ENCODE data around the gene NFIL3. TPM values are rescaled to one million over a fixed set of nuclear protein-coding genes. Genes with fewer than 3 reads are reported as not detected.

NFIL3 gene
- total RNA-seq, 1 donor from 2014 or later: 9.6 TPM

GRCh38 chr9:91422758-91423711, 597 bp downstream of the NFIL3 start:
- TF ChIP-seq, protein P1, sequence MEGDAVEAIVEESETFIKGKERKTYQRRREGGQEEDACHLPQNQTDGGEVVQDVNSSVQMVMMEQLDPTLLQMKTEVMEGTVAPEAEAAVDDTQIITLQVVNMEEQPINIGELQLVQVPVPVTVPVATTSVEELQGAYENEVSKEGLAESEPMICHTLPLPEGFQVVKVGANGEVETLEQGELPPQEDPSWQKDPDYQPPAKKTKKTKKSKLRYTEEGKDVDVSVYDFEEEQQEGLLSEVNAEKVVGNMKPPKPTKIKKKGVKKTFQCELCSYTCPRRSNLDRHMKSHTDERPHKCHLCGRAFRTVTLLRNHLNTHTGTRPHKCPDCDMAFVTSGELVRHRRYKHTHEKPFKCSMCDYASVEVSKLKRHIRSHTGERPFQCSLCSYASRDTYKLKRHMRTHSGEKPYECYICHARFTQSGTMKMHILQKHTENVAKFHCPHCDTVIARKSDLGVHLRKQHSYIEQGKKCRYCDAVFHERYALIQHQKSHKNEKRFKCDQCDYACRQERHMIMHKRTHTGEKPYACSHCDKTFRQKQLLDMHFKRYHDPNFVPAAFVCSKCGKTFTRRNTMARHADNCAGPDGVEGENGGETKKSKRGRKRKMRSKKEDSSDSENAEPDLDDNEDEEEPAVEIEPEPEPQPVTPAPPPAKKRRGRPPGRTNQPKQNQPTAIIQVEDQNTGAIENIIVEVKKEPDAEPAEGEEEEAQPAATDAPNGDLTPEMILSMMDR (IDR thresholded peaks at IDR 0.05; ENCODE audit: unreplicated experiment): no peak
- DNase-seq (ENCODE audit: low spot score): peak; percentile 59
- H3K27ac Mint-ChIP-seq (ENCODE audit: unreplicated experiment): peak overlapping the region; percentile 85
- peaks cover 9% of the 10 kb centered on the region for H3K36me3 Mint-ChIP-seq (ENCODE audit: low read depth, unreplicated experiment)
- peaks cover 22% of the 10 kb centered on the region for H3K4me1 Mint-ChIP-seq (ENCODE audit: unreplicated experiment)
- H3K9me3 Mint-ChIP-seq (ENCODE audit: unreplicated experiment): no peaks in the 10 kb centered on the region
- H3K27me3 Mint-ChIP-seq (ENCODE audit: unreplicated experiment): peaks cover 15% of the 10 kb centered on the region
- peak overlapping the region; percentile 98 for H3K4me3 Mint-ChIP-seq (ENCODE audit: unreplicated experiment)

- Mint-ChIP-seq H3K27me3 (ENCODE audit: unreplicated experiment) (peaks cover 15% of the 10 kb centered on the region), H3K4me1 (ENCODE audit: unreplicated experiment) (peaks cover 22% of the 10 kb centered on the region), H3K27ac (ENCODE audit: unreplicated experiment) (peak overlapping the region; percentile 38), H3K9me3 (ENCODE audit: unreplicated experiment) (no peaks in the 10 kb centered on the region), H3K36me3 (ENCODE audit: low read depth, unreplicated experiment) (peaks cover 9% of the 10 kb centered on the region), H3K4me3 (ENCODE audit: unreplicated experiment) (peak overlapping the region; percentile 98)
- DNase-seq (ENCODE audit: low spot score): no peak
- TF ChIP-seq, protein P1 (IDR thresholded peaks at IDR 0.05; ENCODE audit: unreplicated experiment): no peak
These were observed 1.5 kb downstream of the NFIL3 start for GRCh38 chr9:91421971-91422757.

GRCh38 chr9:91421128-91421765, 2.4 kb downstream of the NFIL3 start:
- Mint-ChIP-seq H3K4me3 (ENCODE audit: unreplicated experiment) (peak overlapping the region; percentile 88), H3K9me3 (ENCODE audit: unreplicated experiment) (no peaks in the 10 kb centered on the region), H3K36me3 (ENCODE audit: low read depth, unreplicated experiment) (peaks cover 9% of the 10 kb centered on the region), H3K27ac (ENCODE audit: unreplicated experiment) (no peak overlapping the region), H3K27me3 (ENCODE audit: unreplicated experiment) (peaks cover 15% of the 10 kb centered on the region), H3K4me1 (ENCODE audit: unreplicated experiment) (peaks cover 22% of the 10 kb centered on the region)
- TF ChIP-seq, protein P1 (IDR thresholded peaks at IDR 0.05; ENCODE audit: unreplicated experiment): no peak
- peak; percentile 67 for DNase-seq (ENCODE audit: low spot score)

GRCh38 chr9:91420501-91421127, 3.0 kb downstream of the NFIL3 start:
- peaks cover 15% of the 10 kb centered on the region for H3K27me3 Mint-ChIP-seq (ENCODE audit: unreplicated experiment)
- TF ChIP-seq, protein P1 (IDR thresholded peaks at IDR 0.05; ENCODE audit: unreplicated experiment): no peak
- no peak for DNase-seq (ENCODE audit: low spot score)
- peak overlapping the region; percentile 82 for H3K4me3 Mint-ChIP-seq (ENCODE audit: unreplicated experiment)
- H3K27ac Mint-ChIP-seq (ENCODE audit: unreplicated experiment): no peak overlapping the region
- H3K4me1 Mint-ChIP-seq (ENCODE audit: unreplicated experiment): peaks cover 22% of the 10 kb centered on the region
- H3K9me3 Mint-ChIP-seq (ENCODE audit: unreplicated experiment): no peaks in the 10 kb centered on the region
- peaks cover 9% of the 10 kb centered on the region for H3K36me3 Mint-ChIP-seq (ENCODE audit: low read depth, unreplicated experiment)

Data from endothelial cell (in vitro differentiated cells).